OCI-LY3 (cell line): ENCODE data around the gene CYP24A1.

Experiments
- EZH2phosphoT487 ChIP-seq: fragments of 200-600 bp; shearing (Covaris generic); IDR thresholded peaks from 2 replicates; pipeline ENCODE4 v1.6.1; 2018; ENCODE audit warnings: antibody characterized with exemption, mixed run types, low read depth
- TF ChIP-seq, protein P1 (sequence below): fragments of 200-600, 300-600 bp; sonication (generic); IDR thresholded peaks from 2 replicates; pipeline ENCODE4 v1.5.1; 2014; ENCODE audit warnings: antibody characterized with exemption, low read length, low read depth

DNA sequence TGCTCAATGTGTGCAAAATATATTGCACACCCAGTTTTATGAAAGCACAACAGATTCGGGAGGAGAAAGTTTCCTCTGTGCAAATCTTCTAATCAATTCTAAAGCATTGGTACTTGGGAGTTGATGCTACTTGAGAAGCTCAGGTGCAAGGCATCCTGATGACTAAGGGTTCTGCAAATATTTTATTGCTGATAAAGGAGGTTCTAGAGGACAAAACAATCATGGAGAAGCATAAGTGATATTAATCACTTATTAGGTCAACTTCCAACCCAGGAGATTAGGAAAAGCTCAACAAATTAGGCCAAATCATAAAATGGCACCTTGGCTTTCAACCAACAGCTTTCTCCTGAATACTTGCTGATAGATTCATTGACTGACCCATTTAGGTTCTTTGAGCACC, 27.1 kb downstream of the CYP24A1 start:
- TF ChIP-seq, protein P1, sequence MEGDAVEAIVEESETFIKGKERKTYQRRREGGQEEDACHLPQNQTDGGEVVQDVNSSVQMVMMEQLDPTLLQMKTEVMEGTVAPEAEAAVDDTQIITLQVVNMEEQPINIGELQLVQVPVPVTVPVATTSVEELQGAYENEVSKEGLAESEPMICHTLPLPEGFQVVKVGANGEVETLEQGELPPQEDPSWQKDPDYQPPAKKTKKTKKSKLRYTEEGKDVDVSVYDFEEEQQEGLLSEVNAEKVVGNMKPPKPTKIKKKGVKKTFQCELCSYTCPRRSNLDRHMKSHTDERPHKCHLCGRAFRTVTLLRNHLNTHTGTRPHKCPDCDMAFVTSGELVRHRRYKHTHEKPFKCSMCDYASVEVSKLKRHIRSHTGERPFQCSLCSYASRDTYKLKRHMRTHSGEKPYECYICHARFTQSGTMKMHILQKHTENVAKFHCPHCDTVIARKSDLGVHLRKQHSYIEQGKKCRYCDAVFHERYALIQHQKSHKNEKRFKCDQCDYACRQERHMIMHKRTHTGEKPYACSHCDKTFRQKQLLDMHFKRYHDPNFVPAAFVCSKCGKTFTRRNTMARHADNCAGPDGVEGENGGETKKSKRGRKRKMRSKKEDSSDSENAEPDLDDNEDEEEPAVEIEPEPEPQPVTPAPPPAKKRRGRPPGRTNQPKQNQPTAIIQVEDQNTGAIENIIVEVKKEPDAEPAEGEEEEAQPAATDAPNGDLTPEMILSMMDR, result no peak
- TF ChIP-seq EZH2phosphoT487, result no peak
